H9 (cell line): ENCODE results near the gene RASGRF1. TPM values are rescaled to one million over a fixed set of nuclear protein-coding genes. Genes with fewer than 3 reads are reported as not detected.

ENCODE experiments used
- DNase-seq: peaks from one replicate; pipeline ENCODE4 v3.0.0-alpha.2; 2017
- H2AFZ ChIP-seq: one replicate; pipeline ENCODE4 v1.6.1; 2013; ENCODE audit warnings: mild to moderate bottlenecking, low read length, control low read depth, moderate library complexity
- H2AK5ac ChIP-seq: 2 replicates; pipeline ENCODE4 v1.6.1; 2013; ENCODE audit warnings: low read length, control low read depth, mixed read lengths; ENCODE audit not compliant: insufficient read length
- H2BK120ac ChIP-seq: one replicate; pipeline ENCODE4 v1.6.1; 2013; ENCODE audit warnings: low read depth, mild to moderate bottlenecking, low read length, control low read depth, inconsistent platforms; ENCODE audit not compliant: poor library complexity, severe bottlenecking
- H2BK12ac ChIP-seq: 2 replicates; pipeline ENCODE4 v1.6.1; 2013; ENCODE audit warnings: low read length, control low read depth, mixed read lengths, low read depth; ENCODE audit not compliant: insufficient read length
- H2BK15ac ChIP-seq: 2 replicates; pipeline ENCODE4 v1.6.1; 2013; ENCODE audit warnings: low read depth, low read length, control low read depth
- H2BK20ac ChIP-seq: one replicate; pipeline ENCODE4 v1.6.1; 2013; ENCODE audit warnings: low read depth, mild to moderate bottlenecking, low read length, control low read depth, inconsistent platforms; ENCODE audit not compliant: poor library complexity, severe bottlenecking
- H2BK5ac ChIP-seq: 2 replicates; pipeline ENCODE4 v1.6.1; 2013; ENCODE audit warnings: low read length, control low read depth, mixed read lengths; ENCODE audit not compliant: insufficient read length
- H3K14ac ChIP-seq: 2 replicates; pipeline ENCODE4 v1.6.1; 2013; ENCODE audit warnings: low read length, control low read depth; ENCODE audit not compliant: insufficient read depth
- H3K18ac ChIP-seq: 2 replicates; pipeline ENCODE4 v1.6.1; 2013; ENCODE audit warnings: low read depth, mild to moderate bottlenecking, mixed read lengths, low read length, control low read depth; ENCODE audit not compliant: insufficient read length
- H3K23ac ChIP-seq: 2 replicates; pipeline ENCODE4 v1.6.1; 2013; ENCODE audit warnings: low read length, control low read depth, mixed read lengths, low read depth; ENCODE audit not compliant: insufficient read length
- H3K23me2 ChIP-seq: 2 replicates; pipeline ENCODE4 v1.6.1; 2013; ENCODE audit warnings: low read depth, mild to moderate bottlenecking, mixed read lengths, low read length, control low read depth; ENCODE audit not compliant: insufficient read length, poor library complexity, severe bottlenecking
- H3K27ac ChIP-seq: 2 replicates; pipeline ENCODE4 v1.5.1; 2013; ENCODE audit warnings: low read length, control low read depth, mixed read lengths, low read depth; ENCODE audit not compliant: insufficient read length
- H3K27me3 ChIP-seq: 2 replicates; pipeline ENCODE4 v1.6.1; 2013; ENCODE audit warnings: low read length, control low read depth, inconsistent platforms; ENCODE audit not compliant: insufficient read depth
- H3K4ac ChIP-seq: 2 replicates; pipeline ENCODE4 v1.6.1; 2013; ENCODE audit warnings: low read depth, mild to moderate bottlenecking, control low read depth, inconsistent platforms, low read length, moderate library complexity
- H3K4me1 ChIP-seq: 2 replicates; pipeline ENCODE4 v1.6.1; 2013; ENCODE audit warnings: low read length, control low read depth, inconsistent platforms; ENCODE audit not compliant: insufficient read depth
- H3K4me2 ChIP-seq: 2 replicates; pipeline ENCODE4 v1.6.1; 2013; ENCODE audit warnings: low read length, control low read depth, mixed read lengths; ENCODE audit not compliant: insufficient read length, insufficient read depth
- H3K56ac ChIP-seq: 2 replicates; pipeline ENCODE4 v1.6.1; 2013; ENCODE audit warnings: low read depth, mild to moderate bottlenecking, mixed read lengths, low read length, control low read depth; ENCODE audit not compliant: insufficient read length
- H3K79me1 ChIP-seq: 2 replicates; pipeline ENCODE4 v1.6.1; 2013; ENCODE audit warnings: low read depth, mild to moderate bottlenecking, moderate library complexity, low read length, control low read depth, inconsistent platforms; ENCODE audit not compliant: insufficient read depth, poor library complexity, severe bottlenecking
- H3K79me2 ChIP-seq: 2 replicates; pipeline ENCODE4 v1.6.1; 2013; ENCODE audit warnings: low read length, control low read depth, inconsistent platforms; ENCODE audit not compliant: insufficient read depth
- H3K9ac ChIP-seq: 2 replicates; pipeline ENCODE4 v1.6.1; 2013; ENCODE audit warnings: low read length, control low read depth, mixed read lengths; ENCODE audit not compliant: insufficient read length; ENCODE audit errors: extremely low read depth
- H3K9me3 ChIP-seq: one replicate; pipeline ENCODE4 v1.6.1; 2013; ENCODE audit warnings: low read depth, low read length, inconsistent platforms; ENCODE audit not compliant: control insufficient read depth
- H3T11ph ChIP-seq: one replicate; pipeline ENCODE4 v1.6.1; 2013; ENCODE audit warnings: mild to moderate bottlenecking, low read length, control low read depth, inconsistent platforms
- H4K20me1 ChIP-seq: one replicate; pipeline ENCODE4 v1.6.1; 2013; ENCODE audit not compliant: control insufficient read depth, insufficient read length, insufficient read depth
- H4K5ac ChIP-seq: 2 replicates; pipeline ENCODE4 v1.6.1; 2013; ENCODE audit warnings: low read depth, mild to moderate bottlenecking, mixed read lengths, low read length, control low read depth; ENCODE audit not compliant: insufficient read length
- H4K8ac ChIP-seq: replicated peaks from 2 replicates; pipeline ENCODE4 v1.6.1; 2013; ENCODE audit warnings: low read length, control low read depth, mixed read lengths, low read depth; ENCODE audit not compliant: insufficient read length
- H4K91ac ChIP-seq: 2 replicates; pipeline ENCODE4 v1.6.1; 2013; ENCODE audit warnings: low read depth, mild to moderate bottlenecking, moderate library complexity, mixed read lengths, low read length, control low read depth; ENCODE audit not compliant: insufficient read length
- H3K27ac Mint-ChIP-seq, 3 experiments: 2 replicates in 2 of 3; 3 replicates in 1 of 3; pipeline ENCODE4 v1.8.0; 2020 to 2021; ENCODE audit warnings: mixed read lengths in 3 of 3, mild to moderate bottlenecking in 1 of 3, moderate library complexity in 1 of 3
- H3K27me3 Mint-ChIP-seq: 2 replicates; pipeline ENCODE4 v1.8.0; 2021; ENCODE audit warnings: low read depth, mild to moderate bottlenecking, moderate library complexity, mixed read lengths
- H3K36me3 Mint-ChIP-seq, 3 experiments: 2 replicates in 2 of 3; 3 replicates in 1 of 3; pipeline ENCODE4 v1.8.0; 2020 to 2021; ENCODE audit warnings: low read depth in 3 of 3, mixed read lengths in 3 of 3; ENCODE audit not compliant: insufficient read depth in 1 of 3
- H3K4me1 Mint-ChIP-seq, 2 experiments: 2 replicates each; pipeline ENCODE4 v1.8.0; 2020; ENCODE audit warnings: mixed read lengths in 2 of 2
- H3K4me3 Mint-ChIP-seq, 2 experiments: 2 replicates in 1 of 2; 3 replicates in 1 of 2; pipeline ENCODE4 v1.8.0; 2020 to 2021; ENCODE audit warnings: mild to moderate bottlenecking in 2 of 2, mixed read lengths in 2 of 2, moderate library complexity in 1 of 2
- H3K9me3 Mint-ChIP-seq, 2 experiments: 2 replicates in 1 of 2; 3 replicates in 1 of 2; pipeline ENCODE4 v1.8.0; 2020; ENCODE audit warnings: mild to moderate bottlenecking in 2 of 2, mixed read lengths in 2 of 2, moderate library complexity in 1 of 2
- CTCF ChIP-seq: fragments of 200-600 bp; sonication (generic); conservative IDR thresholded peaks from 3 replicates; pipeline ENCODE4 v1.8.0; 2021; ENCODE audit warnings: antibody characterized with exemption, mild to moderate bottlenecking
- WGBS: extraction: QIAGEN DNeasy Blood & Tissue Kit; methylation state at CpG from one replicate; pipeline ENCODE4 v1.1.7; 2013; ENCODE audit warnings: missing lambda C conversion rate, low lambda C conversion rate, mixed read lengths; ENCODE audit not compliant: insufficient read length; ENCODE audit errors: extremely low coverage; 5-methylcytosine and 5-hydroxymethylcytosine counted together
- total RNA-seq: library from RNA; stranded (reverse); gene quantifications from 2 replicates; pipeline ENCODE4 v1.2.1, GENCODE V29; 2021

Gene RASGRF1
- total RNA-seq, 1 experiment from 2014 or later: 0.48 TPM

- Histone ChIP-seq H3K79me1 (no peaks in the 10 kb centered on the region), H4K20me1 (no peaks in the 10 kb centered on the region), H4K91ac (no peak overlapping the region), H3K27me3 (no peaks in the 10 kb centered on the region), H4K8ac (no peak overlapping the region), H2BK15ac (no peak overlapping the region), H3K4ac (no peak overlapping the region), H3K23me2 (no peaks in the 10 kb centered on the region), H2BK12ac (no peak overlapping the region), H2AFZ (no peak overlapping the region), H2AK5ac (no peak overlapping the region), H3K4me2 (no peak overlapping the region), H3K27ac (no peak overlapping the region), H2BK5ac (no peak overlapping the region), H2BK120ac (no peak overlapping the region), H3K79me2 (no peaks in the 10 kb centered on the region), H3K18ac (no peak overlapping the region), H3K4me1 (no peaks in the 10 kb centered on the region), H3T11ph (no peak overlapping the region), H3K9me3 (no peaks in the 10 kb centered on the region), H2BK20ac (no peak overlapping the region), H3K23ac (no peak overlapping the region), H4K5ac (no peak overlapping the region), H3K14ac (no peak overlapping the region), H3K56ac (no peak overlapping the region), H3K9ac (no peak overlapping the region)
- Mint-ChIP-seq H3K4me1 (no peaks in the 10 kb centered on the region), H3K4me3 (no peak overlapping the region), H3K27me3 (no peaks in the 10 kb centered on the region), H3K27ac (no peak overlapping the region), H3K9me3 (no peaks in the 10 kb centered on the region), H3K36me3 (peaks cover 15 to 50% (median 33%) of the 10 kb centered on the region in 3 experiments; a peak in 6 of 7 replicates)
- DNase-seq: no peak
- no peak for TF ChIP-seq CTCF
- no CpG with 5 or more reads among the region's 4 CpGs for WGBS
These were observed 174.5 kb downstream of the RASGRF1 start for GRCh38 chr15:78916088-78916487.
